NCI-H524 treated with DMSO at 0.1 percent for 48 hours (cell line): Measurements from ENCODE around the gene SEMA4C.
"Not testable (repeated sequence)": the region's sequence is repeated elsewhere in the genome, so short reads cannot be mapped to it uniquely, and the experiment has no call there.

ENCODE experiments used
- DNase-seq: peaks from one replicate; lab custom pipeline; 2025; lab: John Stamatoyannopoulos, UW

SEMA4C gene

DNA sequence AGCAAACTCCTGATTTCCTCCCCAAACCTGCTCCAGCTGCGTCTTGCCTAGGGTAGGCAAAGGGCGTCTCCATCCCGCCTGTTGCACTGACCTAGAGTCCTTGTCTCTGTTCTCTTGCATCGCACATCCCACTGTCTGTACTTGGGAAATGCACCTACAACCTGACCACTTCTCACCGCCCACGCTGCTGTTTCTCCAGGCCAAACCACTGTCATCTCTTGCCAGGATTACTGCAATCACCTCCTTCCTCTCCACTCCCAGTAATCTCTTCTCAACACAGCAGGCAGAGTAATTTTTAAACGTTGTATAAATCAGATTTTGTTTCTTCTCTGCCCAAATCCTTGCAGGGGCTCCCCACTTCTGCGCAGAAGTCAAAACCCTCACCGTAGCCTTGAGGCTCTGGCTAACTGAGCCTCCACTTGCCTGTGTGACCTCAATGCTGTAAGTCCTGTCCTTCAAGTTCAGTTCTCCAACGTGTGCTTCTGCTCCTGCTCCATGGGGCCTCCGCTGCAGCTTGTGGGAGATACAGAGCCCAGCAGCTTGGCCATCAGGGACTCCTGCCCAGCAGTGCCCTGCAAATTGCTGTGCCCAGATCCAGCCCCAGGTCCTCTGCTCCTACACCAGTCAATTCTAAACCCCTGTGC is 27.7 kb upstream of the SEMA4C start:
- DNase-seq: no peak

GRCh38 chr2:96895746-96896651 is 26.1 kb upstream of the SEMA4C start:
- DNase-seq: no peak

DNA sequence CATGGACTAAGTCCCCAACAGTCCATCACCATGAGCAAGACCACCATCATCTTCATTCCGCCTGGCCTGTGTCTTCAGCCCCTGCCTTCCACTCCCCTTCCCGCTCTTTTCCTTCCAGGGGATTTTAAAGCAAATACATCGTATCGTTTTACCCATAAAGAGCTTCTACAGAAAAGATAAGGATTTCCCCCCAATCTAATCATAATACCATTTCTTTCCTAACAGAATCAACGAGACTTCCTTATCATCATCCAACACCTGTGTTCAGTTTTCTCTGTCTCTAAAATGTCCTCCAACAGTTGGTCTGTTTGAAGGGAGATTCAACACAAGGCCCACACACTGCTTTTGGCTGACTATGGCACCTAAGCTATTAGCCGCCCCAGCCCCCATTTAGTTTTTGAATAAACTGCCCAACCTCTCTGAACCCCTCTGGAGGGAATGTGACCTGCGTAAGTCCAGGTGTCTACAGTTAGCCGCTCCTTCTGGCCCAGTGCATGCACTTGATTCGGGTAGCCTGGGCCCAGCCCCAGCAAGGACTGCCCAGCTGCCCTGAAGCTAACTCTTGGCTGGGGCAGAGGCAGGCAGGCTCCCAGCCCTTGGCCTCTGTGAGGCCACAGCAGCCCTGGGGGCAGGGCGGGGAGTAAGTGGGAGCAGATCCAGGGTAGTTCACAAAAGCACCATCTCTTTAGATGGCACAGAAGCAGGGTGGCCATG is 25.3 kb upstream of the SEMA4C start:
- DNase-seq: no peak

GRCh38 chr2:96894151-96894531 is 24.3 kb upstream of the SEMA4C start:
- DNase-seq: no peak

- no peak for DNase-seq
Measured at GRCh38 chr2:96893289-96894150, 23.6 kb upstream of the SEMA4C start.

DNA sequence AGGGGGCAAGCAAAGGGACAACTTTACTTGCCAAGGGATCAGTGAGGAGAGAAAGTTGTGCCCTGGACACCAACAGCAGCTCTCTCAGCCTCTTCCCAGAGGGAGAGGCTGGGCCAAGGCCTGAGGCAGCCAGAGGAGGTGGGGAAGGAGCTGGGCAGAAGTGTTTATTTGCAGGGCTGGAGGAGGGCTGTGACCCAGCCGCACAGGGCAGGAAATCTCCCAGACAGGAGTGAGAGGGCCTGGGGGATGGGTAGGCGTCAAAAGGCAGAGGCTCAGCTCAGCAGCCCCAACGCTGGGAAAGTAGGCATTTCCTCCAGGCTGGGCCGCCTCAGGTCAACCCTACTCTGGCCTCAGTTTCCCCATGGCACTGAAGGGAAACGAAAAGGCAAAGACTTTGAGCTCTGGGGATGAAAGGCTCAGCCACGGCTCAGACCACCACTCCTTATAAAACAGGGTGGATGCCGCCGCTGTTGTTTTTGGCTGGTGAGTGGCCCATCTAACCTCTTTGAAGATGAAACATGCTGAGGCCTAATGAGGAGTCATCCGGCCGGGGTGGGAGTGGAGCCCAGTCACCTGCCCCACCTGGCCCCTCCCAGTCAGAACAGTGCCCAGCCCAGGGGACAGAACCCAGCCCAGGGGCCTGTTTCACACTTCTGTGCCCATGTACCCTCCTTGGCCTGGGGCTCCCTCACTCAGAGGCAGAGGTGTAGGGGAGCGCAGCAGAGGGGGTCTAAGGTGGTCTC is 21.9 kb upstream of the SEMA4C start:
- DNase-seq: no peak

- DNase-seq: no peak
Measured at GRCh38 chr2:96890726-96891385, 21.0 kb upstream of the SEMA4C start.

DNA sequence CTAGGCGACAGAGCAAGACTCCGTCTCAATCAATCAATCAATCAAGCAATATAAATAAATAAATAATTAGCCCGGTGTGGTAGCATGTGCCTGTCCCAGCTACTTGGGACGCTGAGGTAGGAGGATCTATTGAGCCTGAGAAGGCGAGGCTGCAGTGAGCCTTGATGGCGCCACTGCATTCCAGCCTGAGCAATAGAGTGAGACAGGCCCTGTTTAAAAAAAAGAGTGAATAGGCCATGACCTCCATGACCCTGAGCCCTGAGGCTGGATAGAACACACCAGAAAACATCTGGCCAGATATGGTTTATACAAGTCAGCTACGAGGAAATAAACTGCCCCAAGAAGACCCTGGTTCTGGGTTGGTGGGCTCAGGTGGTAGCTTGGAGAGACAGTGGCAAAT is 20.4 kb upstream of the SEMA4C start:
- no peak for DNase-seq

DNA sequence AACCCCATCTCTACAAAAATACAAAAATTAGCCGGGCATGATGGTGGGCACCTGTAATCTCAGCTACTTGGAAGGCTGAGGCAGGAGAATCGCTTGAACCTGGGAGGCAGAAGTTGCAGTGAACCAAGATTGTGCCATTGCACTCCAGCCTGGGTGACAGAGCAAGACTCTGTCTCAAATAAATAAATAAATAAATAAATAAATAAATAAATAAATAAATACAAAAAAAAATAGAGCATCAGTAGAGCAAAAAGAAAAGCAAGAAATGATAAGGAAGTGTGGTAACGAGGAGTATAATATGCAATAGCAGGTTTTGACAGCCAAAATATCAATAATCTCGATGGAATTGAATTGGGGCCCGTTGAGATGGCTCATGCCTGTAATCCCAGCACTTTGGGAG is 19.6 kb upstream of the SEMA4C start:
- DNase-seq: not testable (repeated sequence)

GRCh38 chr2:96888072-96889011 is 18.5 kb upstream of the SEMA4C start:
- DNase-seq: no peak

- DNase-seq: no peak
Measured at GRCh38 chr2:96887493-96888012, 17.7 kb upstream of the SEMA4C start.

DNA sequence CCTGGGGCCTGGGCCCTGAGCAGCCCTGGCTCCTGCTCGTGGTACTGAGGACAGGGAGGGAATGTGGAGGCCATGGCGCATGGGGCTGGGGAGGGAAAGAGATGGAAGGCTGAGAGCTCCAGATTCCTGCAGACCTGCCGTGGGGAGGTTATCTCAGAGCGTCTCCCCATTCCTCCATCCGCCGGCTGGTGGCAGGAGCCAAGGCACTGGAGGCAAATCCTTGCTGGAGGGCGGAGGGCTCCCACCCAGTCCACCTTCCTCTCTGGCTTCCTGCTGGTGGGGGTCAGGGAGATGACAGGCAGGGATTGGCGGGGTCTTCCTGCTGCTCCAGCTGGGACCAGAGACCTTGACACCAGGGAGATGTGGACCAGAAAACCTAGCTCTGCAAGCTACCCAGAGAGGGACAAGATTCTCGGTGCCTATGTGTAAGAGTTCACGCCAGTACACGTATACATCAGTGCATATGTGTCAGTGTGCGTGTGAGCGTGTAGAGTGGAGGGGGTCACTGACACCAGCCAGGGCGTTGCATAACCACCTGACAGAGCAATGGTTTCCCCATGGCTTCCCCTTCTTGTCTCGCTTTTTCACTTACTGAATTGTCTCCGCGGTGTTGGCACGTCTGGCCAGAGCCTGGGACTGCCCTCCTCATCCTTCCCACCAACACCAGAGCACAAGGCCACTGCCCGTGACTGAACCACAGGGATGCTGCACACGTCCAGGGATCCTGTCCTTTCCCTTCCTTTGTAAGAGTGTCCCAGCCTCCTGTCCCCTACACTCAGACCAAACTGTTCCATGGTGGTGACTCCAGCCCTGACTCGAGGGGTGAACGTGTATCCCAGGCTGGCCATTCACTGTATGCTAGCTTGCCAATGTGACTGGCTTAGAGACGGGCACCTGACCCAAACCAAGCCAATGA is 15.8 kb upstream of the SEMA4C start:
- DNase-seq: no peak

DNA sequence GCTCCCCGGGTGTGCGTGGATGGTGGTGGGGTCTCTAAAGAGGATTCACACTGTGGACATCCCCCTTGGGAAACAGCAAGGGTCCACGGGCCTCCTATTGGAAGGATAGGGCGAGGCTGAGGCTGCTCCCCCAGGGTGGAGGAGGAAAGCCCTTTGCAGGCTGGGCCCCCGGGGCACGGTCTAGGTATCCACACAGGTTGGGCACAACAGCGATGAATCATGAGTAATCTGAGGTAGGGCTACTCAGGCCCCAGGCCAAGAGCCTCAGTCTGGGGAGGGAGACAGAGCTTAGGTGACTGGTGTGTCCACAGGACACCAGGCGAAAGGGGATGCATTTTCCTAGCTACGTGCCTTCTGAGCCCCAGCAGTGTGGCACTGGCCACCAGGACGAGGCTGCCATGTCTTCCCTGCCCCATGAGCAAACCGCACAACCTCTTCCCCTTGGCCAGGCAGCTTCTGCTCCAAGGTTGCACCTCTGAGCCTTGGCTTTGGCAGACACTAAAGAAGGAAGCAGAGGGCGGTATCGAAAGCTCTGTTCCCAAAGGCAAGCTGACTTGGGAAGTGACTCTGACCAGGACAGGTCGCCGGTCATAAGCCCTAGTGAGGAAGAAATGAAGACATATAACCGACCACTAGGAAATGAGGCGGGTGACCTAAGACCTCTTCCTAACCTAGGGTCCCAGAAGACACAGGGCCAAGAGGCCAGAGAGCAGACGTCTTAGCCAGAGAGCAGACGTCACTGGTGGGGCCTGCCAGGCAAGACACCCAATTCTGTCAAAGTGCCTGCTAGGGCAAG is 14.6 kb upstream of the SEMA4C start:
- no peak for DNase-seq

DNA sequence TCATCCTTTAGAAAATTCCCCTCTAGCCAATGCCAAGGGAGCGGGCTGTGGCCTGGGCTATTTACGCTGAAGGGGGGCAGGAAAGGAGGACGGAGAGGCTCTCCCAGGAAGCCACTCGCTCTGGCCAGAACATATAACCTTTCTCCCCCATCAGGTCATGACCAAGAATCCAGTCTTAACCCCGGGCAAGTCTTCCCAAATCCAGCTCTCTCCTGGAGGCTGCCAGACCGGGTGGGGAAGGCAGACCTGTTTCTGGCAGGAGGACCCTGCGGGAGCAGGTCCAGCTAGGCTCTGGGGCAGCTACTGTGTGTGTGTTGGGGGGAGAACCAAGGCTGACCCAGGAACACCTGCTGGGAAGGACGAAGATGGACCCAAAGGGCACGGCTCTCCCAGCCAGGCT is 13.4 kb upstream of the SEMA4C start:
- DNase-seq: no peak

DNA sequence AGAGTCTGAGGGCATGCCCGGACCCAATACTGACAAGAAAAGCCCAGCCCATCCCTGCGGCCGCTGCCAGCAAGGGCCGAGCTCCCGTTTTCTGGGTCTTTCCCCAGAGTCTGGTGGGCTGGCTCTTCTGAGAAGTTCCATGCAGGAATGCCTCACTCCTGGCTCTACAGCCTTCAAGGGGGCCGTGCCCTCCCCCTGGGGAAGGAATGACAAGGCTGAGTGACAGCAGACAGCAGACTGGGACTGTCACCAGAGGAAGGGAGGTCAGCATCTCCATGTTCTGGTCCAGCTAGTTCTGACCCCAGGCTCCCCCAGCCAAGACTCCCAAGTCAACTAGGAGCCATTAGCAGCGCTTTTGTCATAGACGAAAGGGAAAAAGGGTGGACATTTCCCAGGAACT is 13.0 kb upstream of the SEMA4C start:
- no peak for DNase-seq

GRCh38 chr2:96882230-96882629 is 12.3 kb upstream of the SEMA4C start:
- DNase-seq: no peak
